WTC11 (cell line): Measurements from ENCODE around the gene PRELP. TPM values are rescaled to one million over a fixed set of nuclear protein-coding genes. Genes with fewer than 3 reads are reported as not detected.

ENCODE experiments used
- ATAC-seq: fragments of 200-7000 bp; cut with Tn5 transposase; 2 replicates; pipeline ENCODE4 v1.10.0; 2021; ENCODE audit warnings: mild to moderate bottlenecking, moderate library complexity
- CTCF ChIA-PET: fragments of 300-600 bp; sonication (Branson Sonifier 250); formaldehyde crosslinking; loops from one replicate; lab custom pipeline; 2021; ENCODE audit warnings: antibody characterized with exemption; lab: Charles Lee
- POLR2A ChIA-PET: fragments of 350-600 bp; sonication (Branson Sonifier 250); formaldehyde crosslinking; loops from one replicate; lab custom pipeline; 2021; ENCODE audit warnings: antibody characterized with exemption; lab: Charles Lee
- DNase-seq: peaks from one replicate; pipeline ENCODE4 v3.0.0; 2021; ENCODE audit warnings: low spot score
- H3K27ac Mint-ChIP-seq: 2 replicates; pipeline ENCODE4 v1.8.0; 2021; ENCODE audit warnings: mixed read lengths
- H3K27me3 Mint-ChIP-seq: 2 replicates; pipeline ENCODE4 v1.8.0; 2021; ENCODE audit warnings: low read depth, mild to moderate bottlenecking, moderate library complexity, mixed read lengths
- H3K36me3 Mint-ChIP-seq: 2 replicates; pipeline ENCODE4 v1.8.0; 2021; ENCODE audit warnings: mixed read lengths
- H3K4me1 Mint-ChIP-seq: 2 replicates; pipeline ENCODE4 v1.8.0; 2022; ENCODE audit warnings: mixed read lengths
- H3K4me3 Mint-ChIP-seq: 2 replicates; pipeline ENCODE4 v1.8.0; 2021; ENCODE audit warnings: mild to moderate bottlenecking, moderate library complexity, mixed read lengths
- H3K9me3 Mint-ChIP-seq: 2 replicates; pipeline ENCODE4 v1.8.0; 2021; ENCODE audit warnings: mixed read lengths
- CREB1 ChIP-seq: sonication (generic); formaldehyde crosslinking; IDR thresholded peaks from 2 replicates; pipeline ENCODE4 v1.8.0; 2023; ENCODE audit warnings: mild to moderate bottlenecking, missing genetic modification reagents
- ESRRA ChIP-seq: sonication (generic); formaldehyde crosslinking; IDR thresholded peaks from 2 replicates; pipeline ENCODE4 v1.8.1; 2022; ENCODE audit warnings: mild to moderate bottlenecking, missing genetic modification reagents, borderline replicate concordance
- GRHL2 ChIP-seq: fragments of 250-450 bp; sonication (Bioruptor Pico); IDR thresholded peaks from 2 replicates; pipeline ENCODE4 v1.8.0; 2022; ENCODE audit warnings: mild to moderate bottlenecking, moderate library complexity; ENCODE audit not compliant: insufficient replicate concordance, severe bottlenecking
- GTF2I ChIP-seq: fragments of 250-450 bp; sonication (Bioruptor Pico); conservative IDR thresholded peaks from 2 replicates; pipeline ENCODE4 v1.4.0; 2021; ENCODE audit warnings: mild to moderate bottlenecking
- NFYB ChIP-seq: sonication (generic); formaldehyde crosslinking; conservative IDR thresholded peaks from 2 replicates; pipeline ENCODE4 v1.8.0; 2022; ENCODE audit warnings: low read depth, missing genetic modification reagents
- TCF7 ChIP-seq: sonication (generic); formaldehyde crosslinking; IDR thresholded peaks from 2 replicates; pipeline ENCODE4 v1.8.0; 2022; ENCODE audit warnings: mild to moderate bottlenecking, low read depth, missing genetic modification reagents, moderate library complexity
- ZBTB21 ChIP-seq: sonication (generic); formaldehyde crosslinking; IDR thresholded peaks from 2 replicates; pipeline ENCODE4 v1.8.1; 2023; ENCODE audit warnings: mild to moderate bottlenecking, missing genetic modification reagents, borderline replicate concordance
- ZNF219 ChIP-seq: sonication (generic); formaldehyde crosslinking; IDR thresholded peaks from 2 replicates; pipeline ENCODE4 v1.8.0; 2023; ENCODE audit warnings: missing genetic modification reagents, mild to moderate bottlenecking, borderline replicate concordance
- ZNF396 ChIP-seq: fragments of 250-450 bp; sonication (Bioruptor Pico); IDR thresholded peaks from 2 replicates; pipeline ENCODE4 v1.8.0; 2021; ENCODE audit warnings: mild to moderate bottlenecking, moderate library complexity, borderline replicate concordance
- ZNF416 ChIP-seq: fragments of 250-450 bp; sonication (Bioruptor Pico); IDR thresholded peaks from 2 replicates; pipeline ENCODE4 v1.9.0; 2021; ENCODE audit warnings: mild to moderate bottlenecking, inconsistent platforms
- total RNA-seq: library from RNA; stranded (reverse); gene quantifications from 3 replicates; pipeline ENCODE4 v1.2.3, GENCODE V29; 2021
- TF ChIP-seq, protein P1 (sequence below): sonication (generic); formaldehyde crosslinking; IDR thresholded peaks from 2 replicates; pipeline ENCODE4 v1.8.0; 2023; ENCODE audit warnings: missing genetic modification reagents, mild to moderate bottlenecking, borderline replicate concordance
- TF ChIP-seq, protein P2 (sequence below): sonication (generic); formaldehyde crosslinking; IDR thresholded peaks from 2 replicates; pipeline ENCODE4 v1.8.1; 2023; ENCODE audit warnings: mild to moderate bottlenecking, moderate library complexity, missing genetic modification reagents
- TF ChIP-seq, protein P3 (sequence below): sonication (generic); formaldehyde crosslinking; IDR thresholded peaks from 2 replicates; pipeline ENCODE4 v1.8.0; 2022; ENCODE audit warnings: mild to moderate bottlenecking, missing genetic modification reagents
- TF ChIP-seq, protein P4 (sequence below): fragments of 250-450 bp; sonication (Bioruptor Pico); IDR thresholded peaks from 2 replicates; pipeline ENCODE4 v1.9.0; 2021; ENCODE audit warnings: moderate library complexity, mild to moderate bottlenecking, inconsistent platforms, borderline replicate concordance
- TF ChIP-seq, protein P5 (sequence below): sonication (generic); formaldehyde crosslinking; IDR thresholded peaks from 2 replicates; pipeline ENCODE4 v1.8.1; 2022; ENCODE audit warnings: low read depth, mild to moderate bottlenecking, moderate library complexity, missing genetic modification reagents, borderline replicate concordance

The PRELP gene
- total RNA-seq, 1 experiment from 2014 or later: 0.17 TPM

DNA sequence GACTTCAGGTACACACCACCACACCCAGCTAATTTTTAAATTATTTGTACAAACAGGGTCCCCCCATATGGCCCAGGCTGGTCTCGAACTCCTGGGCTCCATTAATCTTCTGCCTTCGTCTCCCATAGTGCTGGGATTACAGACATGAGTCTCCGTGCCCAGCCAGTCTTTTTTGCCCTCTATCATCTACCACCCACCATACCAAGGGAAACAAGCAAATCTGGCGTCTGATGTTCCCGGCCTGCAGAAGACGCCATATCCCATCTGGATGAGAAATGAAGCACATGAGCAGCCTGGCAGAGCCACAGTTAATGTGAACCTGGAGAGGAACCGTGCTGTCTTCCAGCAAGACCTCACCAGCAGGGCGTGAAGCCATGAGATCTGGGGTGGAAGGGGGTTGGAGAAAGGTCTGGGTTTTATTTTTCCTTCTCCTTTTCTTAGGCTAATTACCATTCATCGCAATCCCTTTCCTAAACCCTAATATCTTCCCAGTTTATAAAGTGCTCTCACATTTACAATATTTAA, 1.8 kb upstream of the PRELP start:
- ChIA-PET CTCF (interaction anchor here (1.8 kb wide), 1 partner anchor 14 kb away, joined by 6 read pairs; no protein-coding TSS in a partner anchor), POLR2A (interaction anchor here (0.6 kb wide), 1 partner anchor 98 kb away, joined by 5 read pairs; no protein-coding TSS in a partner anchor)
- Mint-ChIP-seq H3K4me1 (peaks cover 21% of the 10 kb centered on the region), H3K4me3 (no peak overlapping the region), H3K27ac (no peak overlapping the region), H3K9me3 (no peaks in the 10 kb centered on the region), H3K36me3 (no peaks in the 10 kb centered on the region), H3K27me3 (no peaks in the 10 kb centered on the region; the same call in 1 of the 2 replicates)
- TF ChIP-seq NFYB (CRISPR knock-in tag): no peak
- TF ChIP-seq, protein P1, sequence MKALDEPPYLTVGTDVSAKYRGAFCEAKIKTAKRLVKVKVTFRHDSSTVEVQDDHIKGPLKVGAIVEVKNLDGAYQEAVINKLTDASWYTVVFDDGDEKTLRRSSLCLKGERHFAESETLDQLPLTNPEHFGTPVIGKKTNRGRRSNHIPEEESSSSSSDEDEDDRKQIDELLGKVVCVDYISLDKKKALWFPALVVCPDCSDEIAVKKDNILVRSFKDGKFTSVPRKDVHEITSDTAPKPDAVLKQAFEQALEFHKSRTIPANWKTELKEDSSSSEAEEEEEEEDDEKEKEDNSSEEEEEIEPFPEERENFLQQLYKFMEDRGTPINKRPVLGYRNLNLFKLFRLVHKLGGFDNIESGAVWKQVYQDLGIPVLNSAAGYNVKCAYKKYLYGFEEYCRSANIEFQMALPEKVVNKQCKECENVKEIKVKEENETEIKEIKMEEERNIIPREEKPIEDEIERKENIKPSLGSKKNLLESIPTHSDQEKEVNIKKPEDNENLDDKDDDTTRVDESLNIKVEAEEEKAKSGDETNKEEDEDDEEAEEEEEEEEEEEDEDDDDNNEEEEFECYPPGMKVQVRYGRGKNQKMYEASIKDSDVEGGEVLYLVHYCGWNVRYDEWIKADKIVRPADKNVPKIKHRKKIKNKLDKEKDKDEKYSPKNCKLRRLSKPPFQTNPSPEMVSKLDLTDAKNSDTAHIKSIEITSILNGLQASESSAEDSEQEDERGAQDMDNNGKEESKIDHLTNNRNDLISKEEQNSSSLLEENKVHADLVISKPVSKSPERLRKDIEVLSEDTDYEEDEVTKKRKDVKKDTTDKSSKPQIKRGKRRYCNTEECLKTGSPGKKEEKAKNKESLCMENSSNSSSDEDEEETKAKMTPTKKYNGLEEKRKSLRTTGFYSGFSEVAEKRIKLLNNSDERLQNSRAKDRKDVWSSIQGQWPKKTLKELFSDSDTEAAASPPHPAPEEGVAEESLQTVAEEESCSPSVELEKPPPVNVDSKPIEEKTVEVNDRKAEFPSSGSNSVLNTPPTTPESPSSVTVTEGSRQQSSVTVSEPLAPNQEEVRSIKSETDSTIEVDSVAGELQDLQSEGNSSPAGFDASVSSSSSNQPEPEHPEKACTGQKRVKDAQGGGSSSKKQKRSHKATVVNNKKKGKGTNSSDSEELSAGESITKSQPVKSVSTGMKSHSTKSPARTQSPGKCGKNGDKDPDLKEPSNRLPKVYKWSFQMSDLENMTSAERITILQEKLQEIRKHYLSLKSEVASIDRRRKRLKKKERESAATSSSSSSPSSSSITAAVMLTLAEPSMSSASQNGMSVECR (CRISPR knock-in tag): no peak
- DNase-seq (no peak), ATAC-seq (no peak)

DNA sequence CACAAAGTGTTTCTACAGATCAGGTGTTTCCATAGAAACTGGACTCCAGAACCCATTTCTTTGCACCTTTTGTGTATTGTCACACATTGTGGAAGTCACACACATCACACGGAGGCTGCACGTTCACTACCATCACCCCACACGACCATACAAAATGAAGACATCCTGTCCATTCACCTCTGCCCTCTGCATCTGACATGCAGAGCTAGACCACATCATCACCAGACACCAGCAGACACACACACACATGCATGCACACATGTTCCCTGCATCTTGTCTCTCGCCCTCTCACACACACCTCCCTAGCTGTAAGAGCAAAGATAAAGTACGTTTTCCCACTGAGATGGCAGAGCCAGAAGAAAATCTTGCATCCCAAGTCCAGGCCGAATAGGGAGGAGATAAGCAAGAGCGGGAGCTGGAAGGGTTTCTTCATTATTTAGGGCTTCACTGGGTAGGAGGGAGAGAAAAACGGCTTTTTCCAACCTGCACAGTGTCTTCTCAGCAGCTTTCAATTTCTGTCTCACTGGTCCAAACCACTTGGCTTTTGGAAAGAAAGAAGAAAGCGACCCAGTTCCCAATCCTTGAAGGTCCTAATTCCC, 709 bp downstream of the PRELP start:
- no peak overlapping the region for H3K27ac Mint-ChIP-seq
- peak overlapping the region; percentile 24; the same call in 1 of the 2 replicates for H3K4me3 Mint-ChIP-seq

DNA sequence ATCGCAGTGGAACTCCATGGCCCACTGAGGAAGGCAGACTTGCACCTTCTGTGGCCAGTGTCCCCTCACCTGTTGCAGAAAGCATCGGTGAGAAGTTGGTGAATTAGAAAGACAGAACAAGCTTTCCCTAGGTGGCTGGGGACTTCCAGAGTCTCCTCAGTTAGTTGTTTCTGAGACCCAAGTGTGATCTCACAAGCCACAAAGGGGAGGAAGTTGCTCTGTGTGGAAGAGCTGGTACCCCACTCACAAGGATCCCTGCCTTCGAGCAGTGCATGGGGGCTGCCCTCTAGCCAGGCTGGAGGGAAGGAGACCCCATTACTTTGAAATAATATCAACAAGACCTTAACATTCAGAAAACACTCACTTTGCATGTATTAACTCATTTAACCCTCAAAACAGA, 2.1 kb downstream of the PRELP start:
- POLR2A ChIA-PET: no interaction called here
- Mint-ChIP-seq H3K36me3 (no peaks in the 10 kb centered on the region), H3K9me3 (no peaks in the 10 kb centered on the region), H3K4me1 (peaks cover 30% of the 10 kb centered on the region), H3K27ac (no peak overlapping the region), H3K4me3 (no peak overlapping the region), H3K27me3 (no peaks in the 10 kb centered on the region; the same call in 1 of the 2 replicates)
- ATAC-seq (no peak), DNase-seq (no peak)
- TF ChIP-seq ZNF219: no peak
- TF ChIP-seq, protein P2, sequence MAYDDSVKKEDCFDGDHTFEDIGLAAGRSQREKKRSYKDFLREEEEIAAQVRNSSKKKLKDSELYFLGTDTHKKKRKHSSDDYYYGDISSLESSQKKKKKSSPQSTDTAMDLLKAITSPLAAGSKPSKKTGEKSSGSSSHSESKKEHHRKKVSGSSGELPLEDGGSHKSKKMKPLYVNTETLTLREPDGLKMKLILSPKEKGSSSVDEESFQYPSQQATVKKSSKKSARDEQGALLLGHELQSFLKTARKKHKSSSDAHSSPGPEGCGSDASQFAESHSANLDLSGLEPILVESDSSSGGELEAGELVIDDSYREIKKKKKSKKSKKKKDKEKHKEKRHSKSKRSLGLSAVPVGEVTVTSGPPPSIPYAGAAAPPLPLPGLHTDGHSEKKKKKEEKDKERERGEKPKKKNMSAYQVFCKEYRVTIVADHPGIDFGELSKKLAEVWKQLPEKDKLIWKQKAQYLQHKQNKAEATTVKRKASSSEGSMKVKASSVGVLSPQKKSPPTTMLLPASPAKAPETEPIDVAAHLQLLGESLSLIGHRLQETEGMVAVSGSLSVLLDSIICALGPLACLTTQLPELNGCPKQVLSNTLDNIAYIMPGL (CRISPR knock-in tag): no peak
- TF ChIP-seq, protein P3, sequence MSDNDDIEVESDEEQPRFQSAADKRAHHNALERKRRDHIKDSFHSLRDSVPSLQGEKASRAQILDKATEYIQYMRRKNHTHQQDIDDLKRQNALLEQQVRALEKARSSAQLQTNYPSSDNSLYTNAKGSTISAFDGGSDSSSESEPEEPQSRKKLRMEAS (CRISPR knock-in tag): no peak
- CTCF ChIA-PET: interaction anchor here (0.9 to 5.5 kb wide), 7 partner anchors 10 to 211 kb away, joined by 4 to 60 read pairs (median 14); no protein-coding TSS in a partner anchor

More for the DNA sequence above, 709 bp downstream of the PRELP start:
- CTCF ChIA-PET: interaction anchor here (0.6 to 5.5 kb wide), 23 partner anchors 9 to 436 kb away, joined by 3 to 60 read pairs (median 4); no protein-coding TSS in a partner anchor
- DNase-seq: no peak
- no peak for ATAC-seq
- H3K36me3 Mint-ChIP-seq: no peaks in the 10 kb centered on the region
- no peaks in the 10 kb centered on the region for H3K9me3 Mint-ChIP-seq
- no peaks in the 10 kb centered on the region; the same call in 1 of the 2 replicates for H3K27me3 Mint-ChIP-seq
- TF ChIP-seq ZNF416: no peak
- POLR2A ChIA-PET: interaction anchor here (0.5 kb wide), 1 partner anchor 32 kb away, joined by 3 read pairs; no protein-coding TSS in a partner anchor
- H3K4me1 Mint-ChIP-seq: peaks cover 28% of the 10 kb centered on the region

DNA sequence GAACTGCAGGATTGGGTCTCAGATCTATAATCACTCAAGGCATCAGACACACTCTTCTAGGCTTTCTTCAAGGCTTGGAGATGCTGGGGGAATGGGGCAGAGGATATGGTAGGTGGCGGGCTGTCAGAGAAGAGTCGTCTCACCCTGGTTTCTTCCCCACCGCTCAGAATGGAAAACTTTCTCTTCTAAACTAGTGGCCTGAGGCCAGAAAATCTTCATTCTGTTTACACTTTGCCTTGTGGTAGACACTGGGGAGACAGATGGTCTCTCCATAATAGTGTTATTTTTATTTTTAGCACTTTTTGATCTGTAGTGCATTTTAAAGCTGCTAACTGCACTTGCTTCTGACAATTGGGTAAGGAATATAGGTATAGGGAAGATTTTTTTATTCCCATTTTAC, 2.6 kb downstream of the PRELP start:
- H3K4me1 Mint-ChIP-seq: peaks cover 30% of the 10 kb centered on the region
- ATAC-seq (no peak), DNase-seq (no peak)
- TF ChIP-seq ZBTB21 (CRISPR knock-in tag) (no peak), TCF7 (CRISPR knock-in tag) (no peak), GTF2I (CRISPR knock-in tag) (no peak), CREB1 (CRISPR knock-in tag) (no peak), GRHL2 (CRISPR knock-in tag) (no peak), ESRRA (no peak), ZNF396 (CRISPR knock-in tag) (no peak)
- TF ChIP-seq, protein P4, sequence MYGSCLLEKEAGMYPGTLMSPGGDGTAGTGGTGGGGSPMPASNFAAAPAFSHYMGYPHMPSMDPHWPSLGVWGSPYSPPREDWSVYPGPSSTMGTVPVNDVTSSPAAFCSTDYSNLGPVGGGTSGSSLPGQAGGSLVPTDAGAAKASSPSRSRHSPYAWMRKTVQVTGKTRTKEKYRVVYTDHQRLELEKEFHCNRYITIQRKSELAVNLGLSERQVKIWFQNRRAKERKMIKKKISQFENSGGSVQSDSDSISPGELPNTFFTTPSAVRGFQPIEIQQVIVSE (CRISPR knock-in tag): no peak
- TF ChIP-seq, protein P5, sequence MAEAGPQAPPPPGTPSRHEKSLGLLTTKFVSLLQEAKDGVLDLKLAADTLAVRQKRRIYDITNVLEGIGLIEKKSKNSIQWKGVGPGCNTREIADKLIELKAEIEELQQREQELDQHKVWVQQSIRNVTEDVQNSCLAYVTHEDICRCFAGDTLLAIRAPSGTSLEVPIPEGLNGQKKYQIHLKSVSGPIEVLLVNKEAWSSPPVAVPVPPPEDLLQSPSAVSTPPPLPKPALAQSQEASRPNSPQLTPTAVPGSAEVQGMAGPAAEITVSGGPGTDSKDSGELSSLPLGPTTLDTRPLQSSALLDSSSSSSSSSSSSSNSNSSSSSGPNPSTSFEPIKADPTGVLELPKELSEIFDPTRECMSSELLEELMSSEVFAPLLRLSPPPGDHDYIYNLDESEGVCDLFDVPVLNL (CRISPR knock-in tag): no peak
- ChIA-PET CTCF (interaction anchor here (1.1 to 5.5 kb wide), 6 partner anchors 10 to 211 kb away, joined by 4 to 60 read pairs (median 19); no protein-coding TSS in a partner anchor), POLR2A (no interaction called here)
- H3K9me3 Mint-ChIP-seq: no peaks in the 10 kb centered on the region
- no peaks in the 10 kb centered on the region for H3K36me3 Mint-ChIP-seq
- no peak overlapping the region for H3K27ac Mint-ChIP-seq
- no peaks in the 10 kb centered on the region; the same call in 1 of the 2 replicates for H3K27me3 Mint-ChIP-seq
- H3K4me3 Mint-ChIP-seq: no peak overlapping the region
